ENCODE data around the gene IFI27. TPM values are rescaled to one million over a fixed set of nuclear protein-coding genes. Genes with fewer than 3 reads are reported as not detected.

The IFI27 gene
- total RNA-seq, result 22.2 and 28.8 TPM in 2 replicates

DNA sequence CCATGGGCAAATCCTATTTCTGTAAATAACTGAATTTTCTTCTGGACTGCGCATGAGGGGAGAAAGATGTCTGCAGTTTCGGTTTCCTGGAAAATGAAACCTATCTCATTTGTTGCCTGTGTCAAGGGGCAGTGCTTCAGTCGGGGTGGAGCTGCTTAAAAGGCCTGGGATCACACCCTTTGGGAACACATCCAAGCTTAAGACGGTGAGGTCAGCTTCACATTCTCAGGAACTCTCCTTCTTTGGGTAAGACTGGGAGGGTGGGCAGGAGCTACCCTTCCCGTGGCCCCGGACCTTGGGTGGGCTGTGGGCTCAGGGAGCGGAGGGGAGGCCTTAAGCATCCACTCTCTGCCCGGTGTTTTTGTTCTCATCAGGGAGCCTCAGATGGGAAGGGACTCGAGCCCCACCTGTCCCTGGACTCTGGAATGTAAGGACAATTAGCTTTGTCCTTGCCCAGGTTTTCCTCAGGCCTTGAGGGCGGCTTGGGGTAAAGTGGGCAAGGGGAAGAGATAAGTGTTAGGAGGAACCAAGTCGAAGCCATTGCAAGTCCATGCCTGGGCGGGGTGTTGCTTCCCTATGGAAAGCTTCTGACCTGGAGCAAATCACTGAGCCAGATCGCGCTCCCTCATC is at the start of gene IFI27:
Gene IFI27, plus strand, starts transcription at position 185 of the 630 bp plus-strand sequence.

DNA sequence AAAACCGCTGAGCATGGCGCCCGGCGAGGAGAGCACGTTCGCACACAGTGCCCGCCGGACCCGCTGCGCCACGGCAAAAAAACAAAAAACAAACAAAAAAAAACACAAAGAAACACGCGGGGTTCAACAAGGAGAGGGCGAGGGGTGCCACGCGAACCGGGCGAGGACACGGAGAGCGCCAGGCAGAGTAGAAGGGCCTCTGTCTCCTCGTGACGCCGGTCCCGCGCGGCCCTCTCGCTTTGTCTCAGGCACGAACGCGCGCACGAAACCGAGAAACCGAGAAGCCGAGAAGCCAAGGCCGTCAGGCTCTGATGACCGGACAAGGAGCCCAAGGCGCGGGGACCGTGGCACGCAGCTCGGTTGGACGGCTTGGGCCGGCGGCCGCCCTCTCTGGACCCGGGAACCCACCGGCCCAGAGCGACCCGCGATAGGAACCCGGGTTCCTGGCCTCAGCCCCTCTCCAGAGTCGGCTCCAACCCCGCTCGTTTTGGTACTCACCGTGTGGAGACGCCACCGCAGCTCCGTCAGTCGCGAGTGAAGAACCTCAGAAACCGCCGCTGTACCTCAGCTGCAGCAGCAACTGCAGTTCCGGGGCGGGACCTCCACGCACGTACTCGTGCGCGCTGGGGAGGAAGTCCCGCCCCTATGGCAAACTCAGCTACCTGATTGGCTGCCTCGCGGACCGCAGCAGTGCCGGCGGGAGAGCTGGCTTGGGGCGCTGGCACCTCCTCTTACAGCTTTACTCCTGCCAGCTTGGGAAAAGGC is 29.7 kb upstream of the IFI27 start, which contains the start of the genes DDX24 and IFI27L1:
Gene DDX24, minus strand, starts transcription at position 582 of the 765 bp plus-strand sequence. CDS start 1,460 bp downstream, outside the sequence.
Gene IFI27L1, plus strand, starts transcription at position 690 of the 765 bp plus-strand sequence. CDS start 15,628 bp downstream, outside the sequence.

GRCh38 chr14:94129111-94129757 is 18.7 kb downstream of the IFI27 start, which contains the start of gene IFI27L2:
Gene IFI27L2, minus strand, starts transcription at chr14:94129604. Its CDS starts 40 bp downstream, at chr14:94129564.

Other genes with a start within 250 kb of the IFI27 start
- not detected in 2 replicates for gene FAM181A, start 183.4 kb upstream of the IFI27 start, total RNA-seq
- not detected in 2 replicates for gene ASB2, start 134.2 kb upstream of the IFI27 start, total RNA-seq
- not detected in 2 replicates for gene CCDC197, start 113.4 kb upstream of the IFI27 start, total RNA-seq
- 1.6 and 2.3 TPM in 2 replicates for gene OTUB2, start 84.4 kb upstream of the IFI27 start, total RNA-seq
- gene DDX24, start 29.5 kb upstream of the IFI27 start, total RNA-seq, result 118 and 122 TPM in 2 replicates
- gene IFI27L1, start 29.4 kb upstream of the IFI27 start, total RNA-seq, result 6.0 and 10.5 TPM in 2 replicates
- 11.8 and 13.4 TPM in 2 replicates for gene IFI27L2, start 18.9 kb downstream of the IFI27 start, total RNA-seq
- gene PPP4R4, start 63.6 kb downstream of the IFI27 start, total RNA-seq, result not detected in 2 replicates
- gene SERPINA10, start 182.5 kb downstream of the IFI27 start, total RNA-seq, result not detected in 2 replicates
- not detected in 2 replicates for gene SERPINA6, start 212.6 kb downstream of the IFI27 start, total RNA-seq